MCF 10A (cell line): Measurements from ENCODE around the gene HSPH1. TPM values are rescaled to one million over a fixed set of nuclear protein-coding genes. Genes with fewer than 3 reads are reported as not detected.

Source experiments
- BruUV-seq: library from RNA; stranded (reverse); fragments of 400-500 nt; replicated peaks from 2 replicates; lab custom pipeline; 2021; lab: Mats Ljungman, UMichigan
- CTCF ChIA-PET: fragments of 300-600 bp; sonication (Branson Sonifier 250); formaldehyde crosslinking; extraction: SDS; loops from one replicate; lab custom pipeline; 2021; ENCODE audit warnings: antibody characterized with exemption, inconsistent platforms; lab: Yijun Ruan, JAX
- POLR2A ChIA-PET: fragments of 300-600, 350-650 bp; sonication (Branson Sonifier 250); formaldehyde crosslinking; extraction: SDS; loops from one replicate; lab custom pipeline; 2020; ENCODE audit warnings: antibody characterized with exemption, inconsistent platforms; lab: Yijun Ruan, JAX
- DNase-seq: peaks from one replicate; pipeline ENCODE4 v3.0.0-alpha.2; 2018; ENCODE audit not compliant: unreplicated experiment
- H3K27ac Mint-ChIP-seq: one replicate; pipeline ENCODE4 v1.8.0; 2022; ENCODE audit warnings: mild to moderate bottlenecking, low read depth, mixed read lengths; ENCODE audit not compliant: unreplicated experiment
- H3K27me3 Mint-ChIP-seq: one replicate; pipeline ENCODE4 v1.8.0; 2022; ENCODE audit warnings: mixed read lengths; ENCODE audit not compliant: insufficient read depth, unreplicated experiment
- H3K36me3 Mint-ChIP-seq: one replicate; pipeline ENCODE4 v1.8.0; 2022; ENCODE audit warnings: mild to moderate bottlenecking, moderate library complexity, mixed read lengths; ENCODE audit not compliant: insufficient read depth, unreplicated experiment
- H3K4me1 Mint-ChIP-seq: one replicate; pipeline ENCODE4 v1.8.0; 2022; ENCODE audit warnings: mixed read lengths; ENCODE audit not compliant: insufficient read depth, unreplicated experiment
- H3K4me3 Mint-ChIP-seq: one replicate; pipeline ENCODE4 v1.8.0; 2022; ENCODE audit warnings: mild to moderate bottlenecking, moderate library complexity, mixed read lengths; ENCODE audit not compliant: unreplicated experiment
- H3K9me3 Mint-ChIP-seq: one replicate; pipeline ENCODE4 v1.8.0; 2022; ENCODE audit warnings: mixed read lengths; ENCODE audit not compliant: unreplicated experiment
- CTCF ChIP-seq: fragments of 200-600 bp; IDR thresholded peaks from one replicate; pipeline ENCODE4 v1.8.0; 2022; ENCODE audit warnings: antibody characterized with exemption, mild to moderate bottlenecking; ENCODE audit not compliant: unreplicated experiment
- intact Hi-C: fragments of 100-400 bp; cut with micrococcal nuclease; formaldehyde crosslinking; loops from 2 replicates; pipeline ENCODE4 v1.14.1; 2022
- total RNA-seq: library from RNA; stranded (reverse); gene quantifications from 2 replicates; pipeline ENCODE4 v1.2.3, GENCODE V29; 2022

Gene HSPH1
- total RNA-seq, 1 experiment from 2014 or later: 67.8 TPM

- ChIA-PET CTCF (interaction anchor here (0.7 kb wide), 1 partner anchor 1955 kb away, joined by 3 read pairs; no protein-coding TSS in a partner anchor), POLR2A (interaction anchor here (1.0 to 2.0 kb wide), 2 partner anchors 9 to 19 kb away, joined by 3 to 9 read pairs; no protein-coding TSS in a partner anchor)
- H3K9me3 Mint-ChIP-seq: no peaks in the 10 kb centered on the region
- TF ChIP-seq CTCF: no peak
- no peaks in the 10 kb centered on the region for H3K36me3 Mint-ChIP-seq
- H3K27ac Mint-ChIP-seq: no peak overlapping the region
- H3K4me1 Mint-ChIP-seq: no peaks in the 10 kb centered on the region
- intact Hi-C loops: no loop called here
- H3K4me3 Mint-ChIP-seq: no peak overlapping the region
- no peak for DNase-seq
- peaks cover 26% of the 10 kb centered on the region for H3K27me3 Mint-ChIP-seq
- no TSS peak for BruUV-seq
Measured at GRCh38 chr13:31192306-31192705, 30.6 kb upstream of the HSPH1 start.

- ChIA-PET CTCF (interaction anchor here (0.7 kb wide), 1 partner anchor 1956 kb away, joined by 3 read pairs; no protein-coding TSS in a partner anchor), POLR2A (interaction anchor here (2.0 kb wide), 1 partner anchor 19 kb away, joined by 9 read pairs; no protein-coding TSS in a partner anchor)
- intact Hi-C loops: no loop called here
- BruUV-seq: no TSS peak
- Mint-ChIP-seq H3K36me3 (no peaks in the 10 kb centered on the region), H3K27ac (no peak overlapping the region), H3K4me3 (no peak overlapping the region), H3K9me3 (no peaks in the 10 kb centered on the region), H3K27me3 (peaks cover 26% of the 10 kb centered on the region), H3K4me1 (no peaks in the 10 kb centered on the region)
- DNase-seq: no peak
- no peak for TF ChIP-seq CTCF
Measured at GRCh38 chr13:31191748-31192147, 30.0 kb upstream of the HSPH1 start.

- Mint-ChIP-seq H3K27ac (no peak overlapping the region), H3K9me3 (no peaks in the 10 kb centered on the region), H3K4me1 (no peaks in the 10 kb centered on the region), H3K36me3 (no peaks in the 10 kb centered on the region), H3K27me3 (peaks cover 10% of the 10 kb centered on the region), H3K4me3 (no peak overlapping the region)
- intact Hi-C loops: no loop called here
- no TSS peak for BruUV-seq
- no peak for TF ChIP-seq CTCF
- CTCF ChIA-PET: interaction anchor here (0.8 kb wide), 1 partner anchor 12 kb away, joined by 3 read pairs; no protein-coding TSS in a partner anchor
- POLR2A ChIA-PET: no interaction called here
- DNase-seq: no peak
Measured at GRCh38 chr13:31184981-31185645, 23.4 kb upstream of the HSPH1 start.

GRCh38 chr13:31184451-31184850 is 22.7 kb upstream of the HSPH1 start:
- no TSS peak for BruUV-seq
- H3K27me3 Mint-ChIP-seq: peaks cover 3% of the 10 kb centered on the region
- no peak for TF ChIP-seq CTCF
- intact Hi-C loops: no loop called here
- no peaks in the 10 kb centered on the region for H3K4me1 Mint-ChIP-seq
- POLR2A ChIA-PET: no interaction called here
- no peak for DNase-seq
- H3K4me3 Mint-ChIP-seq: no peak overlapping the region
- H3K27ac Mint-ChIP-seq: no peak overlapping the region
- H3K9me3 Mint-ChIP-seq: no peaks in the 10 kb centered on the region
- CTCF ChIA-PET: no interaction called here
- H3K36me3 Mint-ChIP-seq: no peaks in the 10 kb centered on the region
